Stimulated activated CD4-positive, alpha-beta T cell treated with anti-CD3 and anti-CD28 coated beads, Interleukin-12 subunit alpha, Interleukin-12 subunit beta, amount 100 ng/mL, for 48 hours (primary cell): Measurements from ENCODE around the gene ERN1.

Source experiments
- DNase-seq, 3 donors: peaks; one replicate each; pipeline ENCODE4 v3.0.0-alpha.2; 2020; ENCODE audit warnings: low read depth in 2 of 3, low spot score in 1 of 3

ERN1 gene

GRCh38 chr17:64084940-64085649 lies 44.8 kb downstream of the ERN1 start:
- no peak for DNase-seq

GRCh38 chr17:64084086-64084939 lies 45.6 kb downstream of the ERN1 start:
- no peak for DNase-seq

- no peak for DNase-seq
Measured at GRCh38 chr17:64083563-64084085, 46.3 kb downstream of the ERN1 start.

- DNase-seq, result no peak
Measured at GRCh38 chr17:64083093-64083492, 46.9 kb downstream of the ERN1 start.

- DNase-seq, result peak in 1 of 3 donors; percentile 27
Measured at GRCh38 chr17:64081802-64082799, 47.8 kb downstream of the ERN1 start.

GRCh38 chr17:64080174-64080618 lies 49.7 kb downstream of the ERN1 start:
- no peak for DNase-seq

GRCh38 chr17:64077379-64077778 lies 52.6 kb downstream of the ERN1 start:
- no peak for DNase-seq

- no peak for DNase-seq
Measured at GRCh38 chr17:64075913-64076312, 54.0 kb downstream of the ERN1 start.

- no peak for DNase-seq
Measured at GRCh38 chr17:64074704-64075426, 55.1 kb downstream of the ERN1 start.

GRCh38 chr17:64073771-64074703 lies 55.9 kb downstream of the ERN1 start:
- DNase-seq, result no peak

GRCh38 chr17:64071111-64071510 lies 58.8 kb downstream of the ERN1 start:
- no peak for DNase-seq

GRCh38 chr17:64070213-64070612 lies 59.7 kb downstream of the ERN1 start:
- no peak for DNase-seq

GRCh38 chr17:64069143-64069542 lies 60.8 kb downstream of the ERN1 start:
- DNase-seq, result no peak

GRCh38 chr17:64067657-64068056 lies 62.3 kb downstream of the ERN1 start:
- DNase-seq, result no peak

- DNase-seq, result peak in 1 of 3 donors; percentile 8
Measured at GRCh38 chr17:64066716-64067115, 63.2 kb downstream of the ERN1 start.

GRCh38 chr17:64065161-64065560 lies 64.8 kb downstream of the ERN1 start:
- DNase-seq, result no peak

- no peak for DNase-seq
Measured at GRCh38 chr17:64064331-64064730, 65.6 kb downstream of the ERN1 start.

GRCh38 chr17:64063766-64064224 lies 66.1 kb downstream of the ERN1 start:
- DNase-seq, result peak; percentile 16 to 37 (median 34)

GRCh38 chr17:64063088-64063487 lies 66.9 kb downstream of the ERN1 start:
- DNase-seq, result no peak
